ENCODE results near the gene ARFGAP3.

DNA sequence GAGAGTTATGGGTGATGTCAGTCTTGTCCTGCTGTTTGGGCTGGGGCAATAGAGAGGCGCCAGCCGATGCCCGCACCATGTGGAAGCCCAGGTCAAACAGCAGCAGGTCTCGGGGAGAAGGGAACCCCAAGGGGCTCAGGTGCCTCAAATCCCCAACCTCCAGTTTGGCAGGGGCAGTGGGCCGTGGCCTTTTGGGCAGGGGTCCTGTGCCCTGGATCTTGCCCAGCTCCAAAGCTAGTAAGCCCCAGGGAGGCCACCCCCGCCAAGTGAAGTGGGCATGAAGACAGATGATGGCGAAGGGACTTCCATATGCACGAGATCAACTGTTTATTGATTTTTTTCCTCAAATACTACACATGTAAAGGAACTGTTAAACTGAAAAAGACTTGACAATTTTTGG is 12.4 kb upstream of the ARFGAP3 start:
- no peak for TF ChIP-seq CTCF (IDR thresholded peaks at IDR 0.05 in 4 of 5, conservative IDR thresholded peaks at IDR 0.05 in 1 of 5)
- no peak for TF ChIP-seq POLR2A (IDR thresholded peaks at IDR 0.05)
